ENCODE measurements around the gene NEDD4L.
"Not testable (repeated sequence)": the region's sequence is repeated elsewhere in the genome, so short reads cannot be mapped to it uniquely, and the experiment has no call there.

Gene NEDD4L

DNA sequence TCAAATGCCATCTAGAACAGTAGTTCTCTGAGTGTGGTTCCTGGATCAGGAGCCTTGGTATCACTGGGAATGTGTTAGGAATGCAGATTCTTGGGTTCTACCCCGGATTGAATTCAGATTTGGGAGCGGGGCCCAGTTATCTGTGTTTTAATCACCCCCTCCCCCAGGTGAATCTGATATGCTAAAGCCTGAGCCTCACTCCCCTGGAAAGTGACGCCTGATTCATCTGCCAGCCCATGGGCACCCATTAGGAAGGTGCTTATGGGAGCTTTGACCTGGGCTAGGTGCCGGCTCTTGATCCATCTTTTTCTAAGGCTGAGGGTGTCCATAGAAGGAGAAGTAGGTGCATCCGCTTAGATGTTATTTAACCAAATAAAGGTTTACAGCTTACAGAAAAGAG is 199.4 kb downstream of the NEDD4L start:
- DNase-seq, result no peak

GRCh38 chr18:58247363-58247834 is 203.4 kb downstream of the NEDD4L start:
- DNase-seq, result peak; percentile 47

DNA sequence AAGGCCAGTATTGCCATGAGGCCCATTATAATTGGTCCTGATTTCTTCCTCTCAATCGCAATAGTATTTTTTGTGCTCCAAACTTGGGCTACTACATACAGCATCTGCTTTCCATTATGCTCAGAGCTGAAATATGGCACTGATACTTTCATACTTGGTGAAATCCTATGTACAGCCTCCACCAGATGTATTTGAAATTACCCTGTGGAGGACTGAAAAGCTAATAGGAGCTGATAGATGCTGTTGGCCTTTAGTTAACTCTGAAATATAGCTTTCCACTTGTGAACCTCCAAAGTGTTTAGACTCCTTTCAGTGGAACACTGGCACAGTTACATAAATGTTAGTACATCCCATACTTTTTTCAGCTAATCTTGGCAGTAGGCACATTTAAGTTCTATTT is 205.7 kb downstream of the NEDD4L start:
- DNase-seq, result no peak

GRCh38 chr18:58251416-58251815 is 207.4 kb downstream of the NEDD4L start:
- no peak for DNase-seq

DNA sequence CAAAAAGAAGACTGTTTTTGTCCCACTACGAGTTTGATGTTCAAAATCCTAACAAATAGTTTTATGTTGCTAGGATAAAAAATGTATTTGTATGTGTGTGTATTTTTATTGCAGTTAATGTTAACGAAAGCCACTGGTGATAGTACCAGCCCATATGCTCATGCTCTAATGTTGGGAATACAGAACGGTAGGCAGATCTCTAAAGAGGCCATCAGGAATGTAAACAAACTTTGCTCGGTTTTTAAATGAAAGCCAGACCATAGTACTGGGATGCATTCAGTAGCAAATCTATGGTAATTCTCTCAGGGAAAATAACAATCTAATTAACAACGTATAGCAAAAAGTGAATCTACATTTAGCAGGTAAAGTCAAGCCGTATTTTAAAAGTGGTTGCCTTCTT is 208.1 kb downstream of the NEDD4L start:
- no peak for DNase-seq

- DNase-seq, result no peak
These were observed 209.3 kb downstream of the NEDD4L start for GRCh38 chr18:58253318-58253717.

GRCh38 chr18:58253871-58254270 is 209.8 kb downstream of the NEDD4L start:
- DNase-seq, result no peak

GRCh38 chr18:58254873-58255511 is 211.0 kb downstream of the NEDD4L start:
- DNase-seq, result no peak

GRCh38 chr18:58255701-58256311 is 211.8 kb downstream of the NEDD4L start:
- no peak for DNase-seq

DNA sequence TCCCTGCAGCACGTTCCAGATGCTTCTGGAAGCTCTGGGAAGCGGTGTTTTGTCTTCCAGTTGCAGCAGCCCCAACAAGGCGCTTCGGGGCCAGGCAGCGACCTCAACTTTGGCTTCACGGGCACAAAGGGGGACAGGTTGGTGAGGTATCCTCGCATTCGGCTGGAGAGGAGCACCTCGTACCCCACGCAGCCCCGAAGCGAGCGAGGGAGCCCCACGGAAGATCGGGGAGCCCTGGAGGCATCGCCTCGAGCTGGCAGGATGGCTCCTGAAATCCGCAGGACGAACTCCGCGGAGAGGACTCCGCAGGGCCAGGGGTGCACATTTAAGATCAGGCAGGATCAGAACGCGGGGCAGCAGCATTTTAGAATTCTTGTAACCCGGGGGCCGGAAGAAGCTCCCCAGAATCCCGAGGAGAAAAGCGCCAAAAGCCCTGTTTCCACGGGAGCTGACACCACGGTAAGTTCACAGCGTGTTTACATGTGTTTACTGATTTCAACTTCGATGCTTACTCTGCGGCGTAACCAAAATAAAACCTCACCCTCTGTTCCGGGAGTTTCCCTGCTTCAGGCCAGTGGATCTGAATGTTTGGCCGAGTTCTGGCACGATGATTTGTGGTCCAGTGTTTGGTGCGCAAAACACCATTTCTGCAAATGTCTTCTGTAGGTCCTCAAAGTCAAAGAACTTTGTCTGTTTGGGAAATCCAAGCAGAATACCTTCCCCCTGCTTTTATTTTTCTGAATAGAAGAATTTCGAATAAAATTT is 212.5 kb downstream of the NEDD4L start:
- DNase-seq, result no peak

- DNase-seq, result peak; percentile 6
These were observed 213.4 kb downstream of the NEDD4L start for GRCh38 chr18:58257461-58257860.

GRCh38 chr18:58258692-58259342 is 214.8 kb downstream of the NEDD4L start:
- no peak for DNase-seq

DNA sequence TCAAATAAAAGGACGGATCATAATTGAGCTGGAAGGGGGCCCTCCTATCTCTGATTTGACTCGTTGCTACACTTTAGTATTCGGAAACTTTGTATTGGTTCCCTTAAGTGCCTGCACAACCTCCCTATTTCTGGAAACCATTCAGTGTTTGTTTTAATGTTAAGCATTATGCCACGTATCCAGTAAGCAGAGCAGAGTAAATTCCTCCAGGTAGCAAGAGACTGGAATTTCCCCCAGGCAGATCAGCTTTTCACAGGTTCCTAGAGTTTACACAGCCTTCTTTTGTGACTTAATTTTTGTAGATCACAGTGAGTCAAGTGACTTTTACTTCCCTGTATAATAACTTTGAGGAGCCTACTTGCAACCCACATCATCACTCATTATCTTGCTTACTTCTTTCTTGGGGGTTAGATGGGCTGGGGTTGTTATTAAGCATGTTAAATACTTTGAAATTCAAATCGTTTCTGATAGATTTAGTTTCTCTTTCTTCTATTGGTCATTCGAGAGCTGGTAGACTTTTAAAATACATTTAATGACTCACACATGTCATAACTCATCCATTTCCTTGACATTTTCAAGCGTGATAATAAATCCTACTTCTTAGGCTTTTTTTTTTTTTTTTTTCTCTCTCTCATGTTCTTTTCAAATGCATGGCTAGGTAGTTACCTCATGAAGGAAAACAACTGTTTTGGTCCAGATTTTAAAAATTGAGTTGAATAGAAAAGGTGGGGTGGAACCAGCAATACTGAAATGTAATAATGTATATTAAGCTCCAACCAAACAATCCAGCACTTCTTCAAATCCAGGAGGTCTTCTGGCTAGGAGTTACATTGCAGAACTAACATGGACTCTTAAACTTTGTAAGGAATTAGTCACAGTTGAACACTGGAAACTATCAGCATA is 219.3 kb downstream of the NEDD4L start:
- no peak for DNase-seq

DNA sequence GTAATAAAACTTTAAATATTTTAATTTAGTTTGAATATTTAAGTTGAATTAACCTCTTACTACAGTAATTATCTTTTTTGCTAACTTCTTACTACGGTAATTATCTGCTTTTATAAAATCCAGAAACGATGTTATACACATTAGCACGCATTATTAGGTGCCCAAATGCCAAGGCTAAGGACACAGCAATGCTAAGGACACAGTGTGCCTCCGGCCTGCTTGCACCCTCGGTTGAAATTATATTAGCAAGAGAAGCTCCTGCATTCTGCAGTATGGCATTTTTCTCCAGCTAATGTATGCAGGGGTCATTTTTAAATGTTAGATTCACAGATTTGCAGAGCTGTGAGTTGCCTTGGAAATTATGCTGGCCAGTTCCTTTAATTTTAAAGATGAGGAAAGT is 220.0 kb downstream of the NEDD4L start:
- DNase-seq, result no peak

- no peak for DNase-seq
These were observed 220.8 kb downstream of the NEDD4L start for GRCh38 chr18:58264840-58265239.

GRCh38 chr18:58265489-58265888 is 221.5 kb downstream of the NEDD4L start:
- not testable (repeated sequence) for DNase-seq

DNA sequence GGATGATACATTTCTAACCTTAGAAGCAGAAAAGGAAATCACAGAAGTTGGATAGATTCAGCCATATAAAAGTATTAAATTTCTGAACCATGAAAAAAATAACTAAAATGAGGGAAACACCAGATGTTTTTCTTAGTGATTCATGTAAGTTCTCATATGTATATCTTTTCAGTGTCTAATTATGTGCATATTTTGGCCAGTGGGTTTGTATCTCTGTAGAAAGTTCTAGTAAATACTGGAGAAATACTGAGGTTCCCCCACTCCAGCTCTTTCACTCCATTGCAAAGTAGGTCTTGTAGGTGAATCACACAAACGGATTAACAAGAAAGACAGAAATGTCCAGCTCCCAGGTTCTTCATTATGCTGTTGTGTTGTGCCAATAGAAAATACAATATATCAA is 222.3 kb downstream of the NEDD4L start:
- no peak for DNase-seq

GRCh38 chr18:58267493-58267892 is 223.5 kb downstream of the NEDD4L start:
- no peak for DNase-seq

GRCh38 chr18:58268849-58269248 is 224.8 kb downstream of the NEDD4L start:
- no peak for DNase-seq

DNA sequence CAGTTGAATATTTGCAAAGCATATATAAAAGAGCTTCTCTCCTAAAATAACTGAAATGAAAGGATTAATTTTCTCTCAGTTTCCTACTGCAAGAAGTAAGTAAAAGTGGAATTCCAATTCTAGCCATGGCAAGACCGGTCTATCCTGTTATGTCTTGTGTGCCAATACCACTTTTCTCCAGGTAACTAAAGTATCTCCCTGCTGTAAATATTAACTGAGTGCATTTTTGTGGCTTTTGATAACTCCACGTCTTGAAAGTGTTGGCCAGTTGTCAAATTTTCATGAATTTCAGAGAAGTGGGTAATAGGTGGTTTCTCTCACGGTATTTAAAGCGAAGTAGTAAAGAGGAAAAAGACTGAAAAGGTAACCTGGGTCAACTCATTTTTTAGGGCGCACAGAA is 225.9 kb downstream of the NEDD4L start:
- no peak for DNase-seq

- no peak for DNase-seq
These were observed 226.4 kb downstream of the NEDD4L start for GRCh38 chr18:58270396-58270795.

- no peak for DNase-seq
These were observed 227.7 kb downstream of the NEDD4L start for GRCh38 chr18:58271770-58272169.
